ENCODE measurements around the gene SH3GL2.

DNA sequence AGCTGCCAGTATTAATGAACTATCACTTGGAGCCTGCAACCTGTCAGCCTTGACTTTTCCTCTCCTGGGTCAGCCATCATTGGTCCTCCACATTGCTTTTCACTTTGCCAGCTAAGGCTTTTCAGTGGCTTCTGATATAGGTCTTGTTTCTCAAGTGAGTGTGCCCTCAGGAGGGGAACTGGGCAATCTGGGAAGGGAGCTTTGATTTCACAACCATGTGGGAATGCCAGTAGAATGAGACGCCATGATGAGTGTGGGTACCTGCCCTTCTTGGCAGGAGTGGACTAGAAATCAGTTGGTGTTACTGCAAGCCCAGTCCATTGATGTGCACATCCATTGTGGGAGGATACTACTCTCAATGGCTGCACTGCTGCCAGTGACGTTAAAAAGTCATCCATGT lies 54.1 kb downstream of the SH3GL2 start:
- TF ChIP-seq POLR2A (IDR thresholded peaks at IDR 0.05) (no peak), POLR2AphosphoS5 (IDR thresholded peaks at IDR 0.05) (no peak)
- TF ChIP-seq, protein P1, sequence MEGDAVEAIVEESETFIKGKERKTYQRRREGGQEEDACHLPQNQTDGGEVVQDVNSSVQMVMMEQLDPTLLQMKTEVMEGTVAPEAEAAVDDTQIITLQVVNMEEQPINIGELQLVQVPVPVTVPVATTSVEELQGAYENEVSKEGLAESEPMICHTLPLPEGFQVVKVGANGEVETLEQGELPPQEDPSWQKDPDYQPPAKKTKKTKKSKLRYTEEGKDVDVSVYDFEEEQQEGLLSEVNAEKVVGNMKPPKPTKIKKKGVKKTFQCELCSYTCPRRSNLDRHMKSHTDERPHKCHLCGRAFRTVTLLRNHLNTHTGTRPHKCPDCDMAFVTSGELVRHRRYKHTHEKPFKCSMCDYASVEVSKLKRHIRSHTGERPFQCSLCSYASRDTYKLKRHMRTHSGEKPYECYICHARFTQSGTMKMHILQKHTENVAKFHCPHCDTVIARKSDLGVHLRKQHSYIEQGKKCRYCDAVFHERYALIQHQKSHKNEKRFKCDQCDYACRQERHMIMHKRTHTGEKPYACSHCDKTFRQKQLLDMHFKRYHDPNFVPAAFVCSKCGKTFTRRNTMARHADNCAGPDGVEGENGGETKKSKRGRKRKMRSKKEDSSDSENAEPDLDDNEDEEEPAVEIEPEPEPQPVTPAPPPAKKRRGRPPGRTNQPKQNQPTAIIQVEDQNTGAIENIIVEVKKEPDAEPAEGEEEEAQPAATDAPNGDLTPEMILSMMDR (IDR thresholded peaks at IDR 0.05 in 8 of 11, conservative IDR thresholded peaks at IDR 0.05 in 3 of 11), result no peak
